ENCODE measurements around the gene ATXN7L2. TPM values are rescaled to one million over a fixed set of nuclear protein-coding genes. Genes with fewer than 3 reads are reported as not detected.

The ATXN7L2 gene, protein sequence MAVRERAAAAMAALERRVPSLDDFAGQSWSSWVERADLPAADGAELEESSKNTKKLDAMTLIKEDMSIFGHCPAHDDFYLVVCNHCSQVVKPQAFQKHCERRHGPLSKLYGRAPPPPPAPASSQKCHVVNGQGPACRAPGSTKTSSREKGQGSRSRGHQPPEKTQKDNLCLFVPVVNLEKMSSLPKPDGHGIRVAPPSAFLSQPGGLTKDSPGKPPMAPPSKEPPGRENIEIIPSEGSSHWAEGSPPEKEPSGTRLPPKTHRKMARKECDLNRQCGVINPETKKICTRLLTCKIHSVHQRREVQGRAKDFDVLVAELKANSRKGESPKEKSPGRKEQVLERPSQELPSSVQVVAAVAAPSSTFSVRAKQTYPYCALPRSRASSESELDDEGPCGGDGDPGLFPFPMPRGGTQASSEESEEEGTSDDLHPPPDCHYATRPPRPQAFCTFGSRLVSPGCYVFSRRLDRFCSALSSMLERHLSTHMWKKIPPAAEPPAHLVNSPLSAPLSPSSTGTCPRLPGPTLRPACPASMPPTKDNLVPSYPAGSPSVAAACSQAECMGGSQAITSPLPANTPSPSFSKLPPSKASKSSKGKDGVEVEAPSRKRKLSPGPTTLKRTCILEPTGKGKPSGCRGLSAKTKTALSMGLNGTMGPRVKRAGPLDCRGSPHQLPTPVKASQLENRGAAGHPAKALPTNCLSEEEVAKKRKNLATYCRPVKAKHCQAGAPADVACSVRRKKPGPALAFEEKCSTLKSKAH
- 16.2 and 20.7 TPM in 2 replicates for total RNA-seq (2014; rRNA removed; shearing (Covaris generic))

DNA sequence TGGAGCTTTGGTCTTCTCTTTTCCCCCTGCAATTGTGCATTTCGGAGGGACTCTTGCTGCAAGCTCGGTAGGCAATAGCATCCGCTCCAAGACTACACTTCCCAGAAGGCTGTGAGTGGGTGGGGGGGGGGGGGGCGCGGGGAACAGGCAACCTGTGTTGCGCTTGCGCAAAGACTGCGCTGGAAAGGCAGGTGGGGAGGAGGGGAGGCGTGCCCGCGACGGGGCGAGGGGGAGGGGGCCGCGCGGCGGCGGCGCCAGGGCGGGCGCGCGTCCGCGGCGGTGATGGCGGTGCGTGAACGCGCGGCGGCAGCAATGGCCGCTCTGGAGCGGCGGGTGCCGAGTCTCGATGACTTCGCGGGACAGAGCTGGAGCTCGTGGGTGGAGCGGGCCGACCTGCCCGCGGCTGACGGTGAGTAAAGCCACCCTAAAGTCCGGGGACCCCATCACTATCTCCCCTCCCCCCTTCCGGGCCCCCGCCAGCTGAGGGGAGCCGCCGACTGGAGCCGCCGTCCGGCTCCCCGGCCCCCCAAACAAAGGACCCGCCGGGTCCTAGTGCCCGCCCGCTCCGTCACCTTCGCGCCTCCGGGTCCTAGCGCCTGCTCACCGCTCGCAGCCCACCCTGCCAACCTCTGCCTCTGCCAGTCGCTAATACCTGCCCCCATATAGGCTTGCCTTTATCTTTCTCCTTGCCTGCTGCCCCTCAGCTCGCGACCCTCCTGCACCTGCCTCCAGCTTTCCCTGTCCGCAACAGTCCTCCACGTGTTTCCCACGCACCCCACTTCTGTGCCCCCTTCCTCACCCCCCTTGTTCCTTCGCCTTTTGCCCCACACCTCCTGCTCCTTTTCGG is at the start of gene ATXN7L2:
ATXN7L2 (plus strand) TSS at position 234 of the 847 bp plus-strand sequence; CDS start at position 283, 49 bp downstream.

DNA sequence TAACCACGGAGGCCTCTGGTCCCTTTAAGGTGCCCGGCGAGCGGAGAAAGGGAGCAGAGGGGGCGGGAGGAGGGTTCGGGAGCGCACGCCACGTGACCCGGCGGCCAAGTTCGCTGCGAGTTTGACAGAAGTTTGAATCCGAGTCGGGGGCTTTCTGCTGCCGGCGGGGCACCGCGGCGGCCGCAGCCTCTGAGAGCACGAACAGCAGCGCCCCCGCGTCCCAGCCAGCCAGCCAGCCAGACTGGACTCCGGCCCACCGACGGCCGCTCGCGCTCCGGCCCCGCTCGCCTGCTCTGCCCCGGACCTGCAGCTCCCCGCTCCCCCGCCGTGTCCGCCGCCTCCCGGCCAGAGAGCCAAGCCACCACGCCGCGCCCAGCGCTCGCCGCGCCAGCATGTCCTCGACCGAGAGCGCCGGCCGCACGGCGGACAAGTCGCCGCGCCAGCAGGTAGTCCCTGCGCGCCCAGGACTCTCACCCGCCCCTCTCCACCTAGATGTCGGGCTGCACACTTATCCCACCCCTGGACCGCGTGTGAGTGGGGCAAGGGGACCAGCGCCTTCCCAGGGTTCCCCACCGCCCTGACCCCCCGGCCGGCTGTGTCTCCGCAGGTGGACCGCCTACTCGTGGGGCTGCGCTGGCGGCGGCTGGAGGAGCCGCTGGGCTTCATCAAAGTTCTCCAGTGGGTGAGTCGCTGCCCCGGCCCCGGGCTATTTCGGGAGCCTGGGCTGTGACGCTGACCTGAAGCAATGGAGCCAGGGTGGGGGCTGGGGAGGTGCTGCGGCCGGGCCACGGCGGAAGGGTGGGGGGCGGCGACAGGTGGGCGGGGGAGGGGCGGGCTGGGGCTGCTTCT is 17.0 kb upstream of the ATXN7L2 start, which contains the start of gene SYPL2:
SYPL2 (plus strand) TSS at position 95 of the 849 bp plus-strand sequence; CDS start at position 393, 298 bp downstream.

DNA sequence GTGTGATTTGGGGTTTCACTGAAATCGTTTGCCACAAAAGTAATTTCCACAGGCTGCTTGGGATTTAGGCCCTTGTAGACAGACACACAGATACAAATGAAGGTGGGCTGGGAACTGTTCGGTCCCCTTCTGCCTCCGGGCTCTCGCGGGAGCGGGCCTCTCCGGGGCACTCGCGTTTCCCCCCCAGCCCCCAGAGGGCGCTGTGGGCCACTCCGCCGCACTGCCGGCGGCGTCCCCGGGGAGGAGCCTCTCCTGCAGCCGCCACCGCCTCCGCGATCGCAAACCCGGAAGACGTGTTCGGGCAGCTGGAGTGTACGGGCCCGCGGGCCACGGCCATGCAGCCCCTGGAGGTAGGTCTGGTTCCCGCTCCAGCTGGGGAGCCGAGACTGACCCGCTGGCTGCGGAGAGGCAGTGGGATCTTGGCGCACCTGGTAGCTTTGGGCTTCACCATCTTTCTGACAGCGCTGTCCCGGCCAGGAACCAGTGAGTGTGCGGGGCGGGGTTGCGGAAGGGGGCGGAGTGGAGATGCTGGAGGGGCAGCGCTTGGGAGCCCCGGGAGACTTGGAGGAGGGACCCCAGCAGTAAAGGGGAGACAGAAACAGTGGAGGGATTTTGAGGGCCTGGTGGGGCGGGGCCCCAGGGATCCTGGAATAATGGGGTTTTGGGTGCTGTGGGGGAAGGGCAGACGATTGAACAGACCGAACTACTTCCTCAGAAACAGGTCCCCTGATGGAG is 10.3 kb downstream of the ATXN7L2 start, which contains the start of gene CYB561D1:
CYB561D1 (plus strand) TSS at position 290 of the 735 bp plus-strand sequence; CDS start at position 336, 46 bp downstream.

DNA sequence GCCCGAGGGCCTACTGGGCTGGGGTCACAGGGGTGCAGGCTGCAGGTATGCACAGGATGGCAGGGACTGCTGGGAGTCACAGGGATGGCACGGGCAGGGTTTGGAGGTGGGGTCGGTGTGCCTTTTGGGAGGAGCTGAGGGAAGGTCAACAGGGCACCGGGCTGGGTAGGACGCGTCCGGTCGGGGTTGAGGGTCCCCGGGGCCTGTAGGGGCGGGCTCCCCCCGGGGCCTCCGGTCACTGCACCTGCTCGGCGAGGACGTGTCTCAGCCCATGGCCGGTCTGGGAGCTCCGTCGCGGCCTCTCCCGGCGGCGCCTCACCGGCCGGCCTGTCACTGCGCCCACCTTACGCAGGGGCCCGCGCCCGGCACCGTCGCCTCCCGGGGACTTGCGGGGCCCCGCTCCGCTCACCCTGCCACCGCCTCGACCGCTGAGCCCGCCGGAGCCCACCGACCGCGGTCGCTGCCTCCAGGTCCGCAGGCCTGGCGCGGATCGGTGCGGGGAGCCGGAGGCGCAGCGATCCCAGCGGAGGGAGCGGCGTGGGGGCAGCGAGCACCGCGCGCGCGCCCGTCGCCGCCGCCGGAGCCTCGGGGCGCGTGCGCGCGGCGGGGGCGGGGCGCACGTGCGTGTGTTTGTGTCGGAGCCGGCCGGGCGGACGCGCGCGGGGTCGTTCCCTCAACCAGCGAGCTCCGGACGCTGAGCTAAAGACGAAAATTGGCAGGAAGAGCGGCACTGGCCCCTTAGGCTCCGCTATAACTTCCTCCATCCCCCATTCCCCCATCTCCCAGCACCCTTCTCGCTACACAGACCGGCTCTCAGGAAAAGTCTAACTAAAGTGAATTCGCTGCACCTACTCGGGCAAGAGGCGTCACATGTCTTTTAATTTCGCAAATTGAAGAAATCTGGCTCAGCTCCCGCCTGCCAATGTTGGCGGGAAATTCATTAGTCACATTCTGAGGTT is 25.8 kb downstream of the ATXN7L2 start, which contains the start of gene AMIGO1:
AMIGO1 (minus strand) TSS at position 552 of the 959 bp plus-strand sequence. CDS start 815 bp downstream, outside the sequence.

DNA sequence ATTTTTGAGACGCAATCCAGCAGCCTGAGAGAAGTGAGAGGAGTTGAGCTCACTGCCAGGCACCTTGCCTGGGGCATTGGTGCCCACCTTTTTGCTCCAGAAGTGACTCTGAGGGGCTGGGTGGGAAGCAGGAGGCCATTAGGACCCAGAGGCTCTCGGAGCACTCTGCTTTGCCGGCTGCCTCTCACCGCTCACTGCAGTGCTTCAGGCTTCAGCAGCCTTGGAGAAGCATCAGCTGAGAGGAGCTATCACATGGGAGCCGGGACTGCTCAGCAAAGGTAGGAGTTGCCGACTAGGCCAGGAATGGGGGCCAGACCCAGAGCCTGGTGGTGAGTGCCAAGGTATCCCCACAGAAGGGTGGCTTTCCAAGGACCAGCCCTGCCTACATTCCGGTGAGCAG is 56.0 kb downstream of the ATXN7L2 start, which contains the start of gene GPR61:
GPR61 (plus strand) TSS at position 197 of the 400 bp plus-strand sequence. CDS start 3,151 bp downstream, outside the sequence.

Other genes starting within 250 kb of the ATXN7L2 start
- gene CELSR2, start 234.4 kb upstream of the ATXN7L2 start, total RNA-seq (2014; rRNA removed; shearing (Covaris generic)): 5.7 and 6.4 TPM in 2 replicates
- gene PSRC1, start 200.8 kb upstream of the ATXN7L2 start, total RNA-seq (2014; rRNA removed; shearing (Covaris generic)): 33.0 and 33.9 TPM in 2 replicates
- 0.48 TPM in 1 of 2 replicates, not detected in the other for gene MYBPHL, start 176.9 kb upstream of the ATXN7L2 start, total RNA-seq (2014; rRNA removed; shearing (Covaris generic))
- 5.1 and 5.4 TPM in 2 replicates for gene SORT1, start 86.0 kb upstream of the ATXN7L2 start, total RNA-seq (2014; rRNA removed; shearing (Covaris generic))
- gene PSMA5, start 57.5 kb upstream of the ATXN7L2 start, total RNA-seq (2014; rRNA removed; shearing (Covaris generic)): 55.5 and 62.2 TPM in 2 replicates
- 0.29 and 0.30 TPM in 2 replicates for gene SYPL2, start 17.4 kb upstream of the ATXN7L2 start, total RNA-seq (2014; rRNA removed; shearing (Covaris generic))
- gene CYB561D1, start 10.2 kb downstream of the ATXN7L2 start, total RNA-seq (2014; rRNA removed; shearing (Covaris generic)): 2.9 and 3.1 TPM in 2 replicates
- gene AMIGO1, start 25.8 kb downstream of the ATXN7L2 start, total RNA-seq (2014; rRNA removed; shearing (Covaris generic)): 3.0 and 3.7 TPM in 2 replicates
- not detected in 2 replicates for gene GPR61, start 56.0 kb downstream of the ATXN7L2 start, total RNA-seq (2014; rRNA removed; shearing (Covaris generic))
- 6.8 and 7.1 TPM in 2 replicates for gene GNAI3, start 64.7 kb downstream of the ATXN7L2 start, total RNA-seq (2014; rRNA removed; shearing (Covaris generic))
- gene GNAT2, start 135.7 kb downstream of the ATXN7L2 start, total RNA-seq (2014; rRNA removed; shearing (Covaris generic)): 0.34 TPM in 1 of 2 replicates, not detected in the other
- gene AMPD2, start 135.9 kb downstream of the ATXN7L2 start, total RNA-seq (2014; rRNA removed; shearing (Covaris generic)): 107 and 128 TPM in 2 replicates
- gene GSTM4, start 172.2 kb downstream of the ATXN7L2 start, total RNA-seq (2014; rRNA removed; shearing (Covaris generic)): 14.6 and 20.6 TPM in 2 replicates
- 2.9 and 5.3 TPM in 2 replicates for gene GSTM2, start 184.2 kb downstream of the ATXN7L2 start, total RNA-seq (2014; rRNA removed; shearing (Covaris generic))
- 10.0 and 19.7 TPM in 2 replicates for gene GSTM1, start 203.9 kb downstream of the ATXN7L2 start, total RNA-seq (2014; rRNA removed; shearing (Covaris generic))
- not detected in 2 replicates for gene GSTM5, start 228.3 kb downstream of the ATXN7L2 start, total RNA-seq (2014; rRNA removed; shearing (Covaris generic))